ENCODE results near the gene JMJD7. TPM values are rescaled to one million over a fixed set of nuclear protein-coding genes. Genes with fewer than 3 reads are reported as not detected.

Gene JMJD7
- total RNA-seq, 1 donor from 2014 or later = 16.7 TPM

GRCh38 chr15:41801185-41801584 is 26.7 kb upstream of the JMJD7 start:
- no peak for DNase-seq

GRCh38 chr15:41801850-41802455 is 25.9 kb upstream of the JMJD7 start:
- DNase-seq = no peak

GRCh38 chr15:41804361-41804760 is 23.5 kb upstream of the JMJD7 start:
- DNase-seq = peak; percentile 45

GRCh38 chr15:41804916-41805666 is 22.8 kb upstream of the JMJD7 start:
- DNase-seq = peak; percentile 50

- no peak for DNase-seq
Measured at GRCh38 chr15:41805711-41806110, 22.2 kb upstream of the JMJD7 start.

GRCh38 chr15:41806291-41807181 is 21.4 kb upstream of the JMJD7 start:
- DNase-seq = no peak

GRCh38 chr15:41809121-41809520 is 18.8 kb upstream of the JMJD7 start:
- DNase-seq = no peak

- no peak for DNase-seq
Measured at GRCh38 chr15:41809526-41810220, 18.2 kb upstream of the JMJD7 start.

- no peak for DNase-seq
Measured at GRCh38 chr15:41810651-41811431, 17.1 kb upstream of the JMJD7 start.

- peak; percentile 94 for DNase-seq
Measured at GRCh38 chr15:41811432-41812195, 16.3 kb upstream of the JMJD7 start.

GRCh38 chr15:41812820-41813375 is 15.0 kb upstream of the JMJD7 start:
- no peak for DNase-seq

GRCh38 chr15:41813426-41813825 is 14.5 kb upstream of the JMJD7 start:
- DNase-seq = no peak

GRCh38 chr15:41814534-41814933 is 13.4 kb upstream of the JMJD7 start:
- DNase-seq = no peak

GRCh38 chr15:41816788-41817187 is 11.1 kb upstream of the JMJD7 start:
- DNase-seq = no peak

GRCh38 chr15:41817327-41817726 is 10.6 kb upstream of the JMJD7 start:
- DNase-seq = no peak

- no peak for DNase-seq
Measured at GRCh38 chr15:41817781-41818180, 10.1 kb upstream of the JMJD7 start.

- DNase-seq = no peak
Measured at GRCh38 chr15:41819455-41820050, 8.3 kb upstream of the JMJD7 start.

- DNase-seq = no peak
Measured at GRCh38 chr15:41820791-41821423, 7.0 kb upstream of the JMJD7 start.

- DNase-seq = no peak
Measured at GRCh38 chr15:41821831-41822230, 6.1 kb upstream of the JMJD7 start.

- DNase-seq = no peak
Measured at GRCh38 chr15:41822471-41822870, 5.4 kb upstream of the JMJD7 start.
